HG03442 (cell line): Measurements from ENCODE around the gene GPBP1L1.
"Not testable (repeated sequence)": the region's sequence is repeated elsewhere in the genome, so short reads cannot be mapped to it uniquely, and the experiment has no call there.

ENCODE experiments used
- ATAC-seq: cut with Tn5 transposase; IDR thresholded peaks from one replicate; pipeline ENCODE4 v1.9.1; 2021; ENCODE audit warnings: mild to moderate bottlenecking, moderate library complexity; ENCODE audit not compliant: unreplicated experiment

Gene GPBP1L1

GRCh38 chr1:45682942-45683341, 3.4 kb downstream of the GPBP1L1 start:
- ATAC-seq, result no peak

GRCh38 chr1:45679123-45679522, 7.2 kb downstream of the GPBP1L1 start:
- ATAC-seq, result no peak

- no peak for ATAC-seq
Measured at GRCh38 chr1:45678489-45678888, 7.8 kb downstream of the GPBP1L1 start.

GRCh38 chr1:45677751-45678245, 8.5 kb downstream of the GPBP1L1 start:
- ATAC-seq, result no peak

GRCh38 chr1:45676553-45676952, 9.8 kb downstream of the GPBP1L1 start:
- not testable (repeated sequence) for ATAC-seq

- ATAC-seq, result no peak
Measured at GRCh38 chr1:45674478-45674877, 11.9 kb downstream of the GPBP1L1 start.

- no peak for ATAC-seq
Measured at GRCh38 chr1:45673956-45674355, 12.4 kb downstream of the GPBP1L1 start.

GRCh38 chr1:45669859-45670655, 16.3 kb downstream of the GPBP1L1 start:
- ATAC-seq, result no peak

GRCh38 chr1:45669379-45669778, 17.0 kb downstream of the GPBP1L1 start:
- ATAC-seq, result no peak

- no peak for ATAC-seq
Measured at GRCh38 chr1:45668526-45668925, 17.8 kb downstream of the GPBP1L1 start.

- ATAC-seq, result no peak
Measured at GRCh38 chr1:45667321-45668111, 18.8 kb downstream of the GPBP1L1 start.

- no peak for ATAC-seq
Measured at GRCh38 chr1:45666836-45667235, 19.5 kb downstream of the GPBP1L1 start.

GRCh38 chr1:45660336-45660735, 26.0 kb downstream of the GPBP1L1 start:
- ATAC-seq, result no peak

GRCh38 chr1:45659222-45659621, 27.1 kb downstream of the GPBP1L1 start:
- ATAC-seq, result no peak

GRCh38 chr1:45658171-45658570, 28.2 kb downstream of the GPBP1L1 start:
- no peak for ATAC-seq

- no peak for ATAC-seq
Measured at GRCh38 chr1:45656573-45657226, 29.6 kb downstream of the GPBP1L1 start.

GRCh38 chr1:45654540-45655280, 31.6 kb downstream of the GPBP1L1 start:
- ATAC-seq, result no peak

GRCh38 chr1:45647248-45648021, 38.9 kb downstream of the GPBP1L1 start:
- no peak for ATAC-seq

- ATAC-seq, result no peak
Measured at GRCh38 chr1:45644661-45645060, 41.7 kb downstream of the GPBP1L1 start.

- no peak for ATAC-seq
Measured at GRCh38 chr1:45643978-45644377, 42.4 kb downstream of the GPBP1L1 start.
